ENCODE measurements around the gene OR10D3. TPM values are rescaled to one million over a fixed set of nuclear protein-coding genes. Genes with fewer than 3 reads are reported as not detected.
A peak's percentile ranks its signal among the peaks of the same experiment; 100 is the strongest.

Gene OR10D3
- total and polyA plus RNA-seq, 2 of the 8 experiments (the other 6 are each of a cell fraction or from before 2014, with no cell fraction given) = not detected

- Histone ChIP-seq H3K4me2 (ENCODE audit: insufficient read depth in 1 of 2, low read depth in 2 of 2, low read length in 2 of 2) (peak overlapping the region in 1 of 2 experiments; percentile 4; a peak in 2 of 4 replicates), H3K18ac (ENCODE audit: extremely low read depth, low read length) (no peak overlapping the region), H4K91ac (replicated peaks; ENCODE audit: insufficient read length, low read length) (no peak overlapping the region), H3K56ac (replicated peaks; ENCODE audit: insufficient read length, low read depth, low read length) (no peak overlapping the region), H4K5ac (ENCODE audit: insufficient read length, low read depth, low read length) (no peak overlapping the region), H3K23me2 (ENCODE audit: low read depth, low read length) (no peaks in the 10 kb centered on the region), H4K20me1 (replicated peaks in 1 of 2; ENCODE audit: control insufficient read depth in 1 of 2, insufficient read depth in 2 of 2, low read length in 2 of 2) (peaks cover 0 to 1% of the 10 kb centered on the region in 2 experiments), H3K79me2 (ENCODE audit: control insufficient read depth in 1 of 2, insufficient read depth in 2 of 2, low read length in 2 of 2) (no peaks in the 10 kb centered on the region), H3K14ac (ENCODE audit: insufficient read length) (no peak overlapping the region), H2BK15ac (ENCODE audit: low read length) (no peak overlapping the region), H3K9me3 (ENCODE audit: insufficient read depth in 2 of 2, low read depth in 1 of 2, low read length in 1 of 2) (peaks cover 0 to 9% of the 10 kb centered on the region in 2 experiments; a peak in 1 of 4 replicates), H4K8ac (ENCODE audit: extremely low read depth, insufficient read depth, low read length) (no peak overlapping the region), H3K4me1 (replicated peaks in 1 of 4; ENCODE audit: control insufficient read depth in 3 of 4, insufficient read depth in 4 of 4, low read length in 3 of 4) (peaks cover 0 to 3% (median 2%) of the 10 kb centered on the region in 4 experiments; a peak in 1 of 7 replicates), H2BK12ac (ENCODE audit: low read depth, low read length) (no peak overlapping the region), H3K4ac (replicated peaks; ENCODE audit: insufficient read length, low read depth, low read length) (no peak overlapping the region), H2BK20ac (ENCODE audit: low read length) (no peak overlapping the region), H3K79me1 (ENCODE audit: low read depth, low read length) (no peaks in the 10 kb centered on the region), H2BK120ac (replicated peaks; ENCODE audit: low read depth, low read length) (no peak overlapping the region), H3K27ac (ENCODE audit: low read depth, low read length) (no peak overlapping the region), H2AK5ac (ENCODE audit: low read depth, low read length) (no peak overlapping the region), H3K36me3 (ENCODE audit: control insufficient read depth in 2 of 4, insufficient read depth in 4 of 4, low read length in 3 of 4) (no peaks in the 10 kb centered on the region), H3K9ac (replicated peaks in 1 of 4; ENCODE audit: extremely low read depth in 1 of 4, low read depth in 3 of 4, low read length in 3 of 4) (no peak overlapping the region), H3K23ac (ENCODE audit: insufficient read length) (no peak overlapping the region), H2BK5ac (ENCODE audit: low read depth, low read length) (no peak overlapping the region), H3K27me3 (replicated peaks in 1 of 4; ENCODE audit: control insufficient read depth in 3 of 4, extremely low read depth in 1 of 4, insufficient read depth in 3 of 4, low read length in 3 of 4) (peaks cover 6 to 19% (median 11%) of the 10 kb centered on the region in 4 experiments; a peak in 5 of 7 replicates), H2AFZ (ENCODE audit: low read length) (no peak overlapping the region), H3K4me3 (ENCODE audit: extremely low read depth in 1 of 4, insufficient read depth in 2 of 4, low read depth in 3 of 4, low read length in 4 of 4) (no peak overlapping the region)
- FAIRE-seq (peak; percentile 97), DNase-seq (ENCODE audit: low read depth in 1 of 2, low spot score in 2 of 2) (no peak)
- peak; percentile 60; the same call in 1 of the 2 replicates for TF ChIP-seq MAFK (IDR thresholded peaks at IDR 0.05; ENCODE audit: low read depth, low read length)
- TF ChIP-seq CHD2 (IDR thresholded peaks at IDR 0.05; ENCODE audit: low read length) = no peak
- TF ChIP-seq SP4 (IDR thresholded peaks at IDR 0.05; ENCODE audit: low read length) = no peak
- no peak for TF ChIP-seq JUN (IDR thresholded peaks at IDR 0.05; ENCODE audit: low read depth, low read length)
- TF ChIP-seq JUND (IDR thresholded peaks at IDR 0.05; ENCODE audit: low read length) = 0 out of 2 replicates have a peak, but pooled peaks have one; percentile 22
- TF ChIP-seq BACH1 (IDR thresholded peaks at IDR 0.05; ENCODE audit: low read length) = peak; percentile 73
- TF ChIP-seq RFX5 (IDR thresholded peaks at IDR 0.05; ENCODE audit: borderline replicate concordance, low read depth, low read length) = no peak
- 25% methylated on average over 4 of the region's 4 CpGs; no CpG with 5 or more reads in 1 of the 2 experiments for WGBS, 2 experiments (ENCODE audit: extremely low coverage in 1 of 2, insufficient coverage in 1 of 2, insufficient read length in 1 of 2, insufficient replicate concordance in 2 of 2, low coverage in 1 of 2, low lambda C conversion rate in 2 of 2, missing lambda C conversion rate in 1 of 2)
- ChIA-PET POLR2A (ENCODE audit: partially characterized antibody) (no interaction called here), CTCF (ENCODE audit: partially characterized antibody) (interaction anchor here (0.8 to 2.4 kb wide), 9 partner anchors 10 to 534 kb away, joined by 3 to 8 read pairs (median 4); no protein-coding TSS in a partner anchor)
Measured at GRCh38 chr11:124174001-124174583, 9.1 kb upstream of the OR10D3 start.
